ENCODE results near the gene FMN2.

FMN2 gene

GRCh38 chr1:240445369-240445768, 353.7 kb downstream of the FMN2 start:
- TF ChIP-seq, protein P1, sequence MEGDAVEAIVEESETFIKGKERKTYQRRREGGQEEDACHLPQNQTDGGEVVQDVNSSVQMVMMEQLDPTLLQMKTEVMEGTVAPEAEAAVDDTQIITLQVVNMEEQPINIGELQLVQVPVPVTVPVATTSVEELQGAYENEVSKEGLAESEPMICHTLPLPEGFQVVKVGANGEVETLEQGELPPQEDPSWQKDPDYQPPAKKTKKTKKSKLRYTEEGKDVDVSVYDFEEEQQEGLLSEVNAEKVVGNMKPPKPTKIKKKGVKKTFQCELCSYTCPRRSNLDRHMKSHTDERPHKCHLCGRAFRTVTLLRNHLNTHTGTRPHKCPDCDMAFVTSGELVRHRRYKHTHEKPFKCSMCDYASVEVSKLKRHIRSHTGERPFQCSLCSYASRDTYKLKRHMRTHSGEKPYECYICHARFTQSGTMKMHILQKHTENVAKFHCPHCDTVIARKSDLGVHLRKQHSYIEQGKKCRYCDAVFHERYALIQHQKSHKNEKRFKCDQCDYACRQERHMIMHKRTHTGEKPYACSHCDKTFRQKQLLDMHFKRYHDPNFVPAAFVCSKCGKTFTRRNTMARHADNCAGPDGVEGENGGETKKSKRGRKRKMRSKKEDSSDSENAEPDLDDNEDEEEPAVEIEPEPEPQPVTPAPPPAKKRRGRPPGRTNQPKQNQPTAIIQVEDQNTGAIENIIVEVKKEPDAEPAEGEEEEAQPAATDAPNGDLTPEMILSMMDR (IDR thresholded peaks at IDR 0.05; ENCODE audit: low read depth, low read length) = no peak
- no peak for DNase-seq (ENCODE audit: low read depth in 2 of 2)
- H3K4me3 ChIP-seq (replicated peaks in 1 of 2; ENCODE audit: low read depth in 2 of 2, low read length in 2 of 2) = no peak overlapping the region

- H3K4me3 ChIP-seq (replicated peaks in 1 of 2; ENCODE audit: low read depth in 2 of 2, low read length in 2 of 2) = no peak overlapping the region
- DNase-seq (ENCODE audit: low read depth in 2 of 2) = peak; percentile 22 to 45
- TF ChIP-seq, protein P1 (IDR thresholded peaks at IDR 0.05; ENCODE audit: low read depth, low read length) = peak; percentile 42
Observed at GRCh38 chr1:240455228-240455821, 363.6 kb downstream of the FMN2 start.

- TF ChIP-seq, protein P1 (IDR thresholded peaks at IDR 0.05; ENCODE audit: low read depth, low read length) = no peak
- no peak overlapping the region for H3K4me3 ChIP-seq (replicated peaks in 1 of 2; ENCODE audit: low read depth in 2 of 2, low read length in 2 of 2)
- no peak for DNase-seq (ENCODE audit: low read depth in 2 of 2)
Observed at GRCh38 chr1:240457203-240457602, 365.5 kb downstream of the FMN2 start.

DNA sequence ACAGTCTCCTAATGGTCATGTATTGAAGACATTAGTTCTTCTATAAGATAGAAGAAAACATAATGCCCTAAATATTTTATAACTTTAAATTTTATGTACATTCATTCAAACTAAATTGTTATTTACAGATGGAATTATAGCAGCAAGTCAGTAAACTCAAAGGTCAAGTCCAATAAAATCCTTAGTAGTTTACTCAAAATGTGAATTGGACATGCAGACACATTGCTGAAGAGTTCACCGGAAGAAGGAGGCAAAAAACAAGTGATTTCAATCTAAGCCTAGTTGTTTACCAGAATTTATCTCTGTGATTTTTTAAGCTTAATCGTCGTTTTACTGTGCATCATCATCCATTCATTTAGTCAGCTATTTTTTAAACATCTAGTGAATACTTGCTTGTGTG, 370.6 kb downstream of the FMN2 start:
- no peak overlapping the region for H3K4me3 ChIP-seq (replicated peaks in 1 of 2; ENCODE audit: low read depth in 2 of 2, low read length in 2 of 2)
- TF ChIP-seq, protein P1 (IDR thresholded peaks at IDR 0.05; ENCODE audit: low read depth, low read length) = no peak
- DNase-seq (ENCODE audit: low read depth in 2 of 2) = no peak

- peak; percentile 5 to 78 for DNase-seq (ENCODE audit: low read depth in 2 of 2)
- TF ChIP-seq, protein P1 (IDR thresholded peaks at IDR 0.05; ENCODE audit: low read depth, low read length) = no peak
- no peak overlapping the region for H3K4me3 ChIP-seq (replicated peaks in 1 of 2; ENCODE audit: low read depth in 2 of 2, low read length in 2 of 2)
Observed at GRCh38 chr1:240462766-240463395, 371.2 kb downstream of the FMN2 start.

DNA sequence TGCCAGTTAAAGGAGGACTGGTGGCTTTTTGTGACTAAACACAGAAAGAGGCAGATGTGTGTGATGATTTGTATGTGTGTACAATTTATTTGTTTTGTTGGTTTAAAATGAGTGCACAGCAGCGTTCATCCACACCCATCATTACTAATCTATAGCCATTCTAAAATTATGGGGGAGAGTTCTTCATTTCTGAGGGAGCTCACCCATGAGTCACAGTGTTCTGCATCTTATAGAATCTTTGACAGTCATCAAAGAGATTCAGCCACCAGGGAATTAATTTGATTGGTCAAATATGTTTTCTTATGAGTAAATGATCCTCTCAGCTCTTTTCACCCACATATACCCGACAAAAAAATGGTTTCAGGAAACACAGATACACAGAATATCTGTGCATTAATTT, 372.4 kb downstream of the FMN2 start:
- H3K4me3 ChIP-seq (replicated peaks in 1 of 2; ENCODE audit: low read depth in 2 of 2, low read length in 2 of 2) = no peak overlapping the region
- TF ChIP-seq, protein P1 (IDR thresholded peaks at IDR 0.05; ENCODE audit: low read depth, low read length) = no peak
- DNase-seq (ENCODE audit: low read depth in 2 of 2) = peak in 1 of 2 donors; percentile 25

Data from cardiac fibroblast (primary cell).